IMR-90 (cell line): ENCODE data around the gene RIMS4. TPM values are rescaled to one million over a fixed set of nuclear protein-coding genes. Genes with fewer than 3 reads are reported as not detected.
A peak's percentile ranks its signal among the peaks of the same experiment; 100 is the strongest.

Experiments
- ATAC-seq: fragments of 200-7000 bp; cut with Tn5 transposase; 2 replicates; pipeline ENCODE4 v1.9.1; 2020; ENCODE audit warnings: low read depth, mild to moderate bottlenecking, moderate library complexity
- BruUV-seq: library from RNA; stranded (reverse); fragments of 400-500 nt; replicated peaks from 2 replicates; lab custom pipeline; 2021; lab: Mats Ljungman, UMichigan
- CTCF ChIA-PET: fragments of 300-600 bp; formaldehyde crosslinking; extraction: SDS; loops from one replicate; lab custom pipeline; 2021; ENCODE audit warnings: antibody characterized with exemption; lab: Yijun Ruan, JAX
- POLR2A ChIA-PET: fragments of 300-600 bp; sonication (Branson Sonifier 250); formaldehyde crosslinking; loops from one replicate; lab custom pipeline; 2022; ENCODE audit warnings: antibody characterized with exemption; ENCODE audit not compliant: unreplicated experiment; lab: Charles Lee
- DNase-seq: peaks from one replicate; pipeline ENCODE4 v3.0.0; 2013
- H2AFZ ChIP-seq: replicated peaks from 2 replicates; pipeline ENCODE3; 2013; ENCODE audit warnings: low read length, mild to moderate bottlenecking; ENCODE audit not compliant: poor library complexity
- H2AK5ac ChIP-seq: 2 replicates; pipeline ENCODE4 v1.6.1; 2013; ENCODE audit warnings: low read depth, low read length, inconsistent platforms
- H2AK9ac ChIP-seq: replicated peaks from 2 replicates; pipeline ENCODE3; 2013; ENCODE audit warnings: mild to moderate bottlenecking, low read depth, low read length, moderate library complexity; ENCODE audit not compliant: poor library complexity
- H2BK120ac ChIP-seq: 2 replicates; pipeline ENCODE4 v1.6.1; 2013; ENCODE audit warnings: low read depth, low read length, inconsistent platforms
- H2BK15ac ChIP-seq: 3 replicates; pipeline ENCODE4 v1.6.1; 2013; ENCODE audit warnings: low read depth, low read length, inconsistent platforms
- H2BK20ac ChIP-seq: 2 replicates; pipeline ENCODE4 v1.6.1; 2013; ENCODE audit warnings: low read depth, mild to moderate bottlenecking, inconsistent platforms, low read length, moderate library complexity
- H2BK5ac ChIP-seq: 2 replicates; pipeline ENCODE4 v1.6.1; 2013; ENCODE audit warnings: mild to moderate bottlenecking, low read depth, low read length, inconsistent platforms; ENCODE audit not compliant: poor library complexity, severe bottlenecking
- H3K14ac ChIP-seq: replicated peaks from 2 replicates; pipeline ENCODE4 v1.6.1; 2013; ENCODE audit warnings: low read depth, low read length, inconsistent platforms
- H3K18ac ChIP-seq: 2 replicates; pipeline ENCODE4 v1.6.1; 2013; ENCODE audit warnings: low read depth, low read length, control low read depth
- H3K23ac ChIP-seq: 2 replicates; pipeline ENCODE4 v1.6.1; 2013; ENCODE audit warnings: low read depth, low read length, inconsistent platforms
- H3K27ac ChIP-seq: 2 replicates; pipeline ENCODE4 v1.5.1; 2013; ENCODE audit warnings: mild to moderate bottlenecking, control low read depth, low read length; ENCODE audit not compliant: insufficient read depth
- H3K27me3 ChIP-seq: 2 replicates; pipeline ENCODE4 v1.6.1; 2013; ENCODE audit warnings: low read length; ENCODE audit not compliant: control insufficient read depth, insufficient read depth
- H3K36me3 ChIP-seq: 2 replicates; pipeline ENCODE4 v1.6.1; 2013; ENCODE audit warnings: low read length, mixed read lengths; ENCODE audit not compliant: control insufficient read depth, insufficient read depth
- H3K4ac ChIP-seq: 2 replicates; pipeline ENCODE4 v1.6.1; 2013; ENCODE audit warnings: low read depth, low read length, inconsistent platforms
- H3K4me1 ChIP-seq: 2 replicates; pipeline ENCODE4 v1.6.1; 2013; ENCODE audit warnings: low read length, mixed read lengths; ENCODE audit not compliant: control insufficient read depth, insufficient read depth
- H3K4me2 ChIP-seq: 2 replicates; pipeline ENCODE4 v1.6.1; 2013; ENCODE audit warnings: low read depth, mild to moderate bottlenecking, control low read depth, low read length, moderate library complexity
- H3K4me3 ChIP-seq: 2 replicates; pipeline ENCODE4 v1.5.1; 2013; ENCODE audit warnings: low read depth, mild to moderate bottlenecking, control low read depth, low read length, moderate library complexity; ENCODE audit not compliant: insufficient read depth
- H3K56ac ChIP-seq: 2 replicates; pipeline ENCODE4 v1.6.1; 2013; ENCODE audit warnings: low read length, inconsistent platforms; ENCODE audit not compliant: insufficient read depth; ENCODE audit errors: extremely low read depth
- H3K79me1 ChIP-seq, 2 experiments: 2 replicates each; pipeline ENCODE4 v1.6.1; 2013; ENCODE audit warnings: low read length in 2 of 2, inconsistent platforms in 1 of 2, low read depth in 1 of 2
- H3K9ac ChIP-seq: 2 replicates; pipeline ENCODE4 v1.6.1; 2013; ENCODE audit warnings: low read depth, low read length, control low read depth
- H3K9me1 ChIP-seq: 2 replicates; pipeline ENCODE4 v1.6.1; 2013; ENCODE audit warnings: low read length, inconsistent platforms; ENCODE audit not compliant: insufficient read depth
- H3K9me3 ChIP-seq: 2 replicates; pipeline ENCODE4 v1.6.1; 2013; ENCODE audit warnings: low read length; ENCODE audit not compliant: control insufficient read depth, insufficient read depth
- H4K20me1 ChIP-seq: 2 replicates; pipeline ENCODE4 v1.6.1; 2013; ENCODE audit warnings: low read length, inconsistent platforms; ENCODE audit not compliant: insufficient read depth
- H4K5ac ChIP-seq: 2 replicates; pipeline ENCODE4 v1.6.1; 2013; ENCODE audit warnings: mild to moderate bottlenecking, low read depth, low read length, control low read depth
- H4K8ac ChIP-seq, 2 experiments: 2 replicates each; pipeline ENCODE4 v1.6.1; 2013; ENCODE audit warnings: low read depth in 2 of 2, low read length in 2 of 2, control low read depth in 1 of 2, inconsistent platforms in 1 of 2
- H4K91ac ChIP-seq: 2 replicates; pipeline ENCODE4 v1.6.1; 2013; ENCODE audit warnings: low read depth, low read length, inconsistent platforms; ENCODE audit not compliant: insufficient read depth
- BHLHE40 ChIP-seq: fragments of 150-350 bp; IDR thresholded peaks from 2 replicates; pipeline ENCODE4 v1.6.1; 2016; ENCODE audit warnings: mild to moderate bottlenecking, low read depth, low read length
- CEBPB ChIP-seq: IDR thresholded peaks from 2 replicates; pipeline ENCODE4 v1.6.1; 2012; ENCODE audit warnings: low read depth, low read length, improper control_type of control experiment
- CHD1 ChIP-seq: IDR thresholded peaks from 2 replicates; pipeline ENCODE4 v1.6.1; 2012; ENCODE audit warnings: low read depth, low read length, improper control_type of control experiment
- CTCF ChIP-seq: conservative IDR thresholded peaks from 2 replicates; pipeline ENCODE4 v1.5.1; 2012; ENCODE audit warnings: mild to moderate bottlenecking, low read depth, low read length, improper control_type of control experiment
- ELK1 ChIP-seq: fragments of 150-350 bp; IDR thresholded peaks from 2 replicates; pipeline ENCODE4 v1.6.1; 2016; ENCODE audit warnings: low read depth, mild to moderate bottlenecking, low read length, moderate library complexity, borderline replicate concordance
- FOS ChIP-seq: fragments of 150-350 bp; IDR thresholded peaks from 2 replicates; pipeline ENCODE4 v1.6.1; 2016; ENCODE audit warnings: low read depth, low read length
- MAFK ChIP-seq: IDR thresholded peaks from 2 replicates; pipeline ENCODE4 v1.6.1; 2012; ENCODE audit warnings: low read depth, low read length, improper control_type of control experiment
- MAZ ChIP-seq: IDR thresholded peaks from 2 replicates; pipeline ENCODE4 v1.6.1; 2012; ENCODE audit warnings: low read depth, mild to moderate bottlenecking, low read length, improper control_type of control experiment, moderate library complexity, borderline replicate concordance
- MXI1 ChIP-seq: IDR thresholded peaks from 2 replicates; pipeline ENCODE4 v1.6.1; 2012; ENCODE audit warnings: low read depth, mild to moderate bottlenecking, low read length, moderate library complexity, borderline replicate concordance
- NFE2L2 ChIP-seq: fragments of 150-350 bp; IDR thresholded peaks from 2 replicates; pipeline ENCODE4 v1.6.1; 2016; ENCODE audit warnings: low read depth, mild to moderate bottlenecking, low read length
- POLR2A ChIP-seq: IDR thresholded peaks from 2 replicates; pipeline ENCODE4 v1.6.1; 2012; ENCODE audit warnings: mild to moderate bottlenecking, low read depth, low read length
- RAD21 ChIP-seq: IDR thresholded peaks from 2 replicates; pipeline ENCODE4 v1.6.1; 2012; ENCODE audit warnings: low read length, improper control_type of control experiment
- RCOR1 ChIP-seq: IDR thresholded peaks from 2 replicates; pipeline ENCODE4 v1.6.1; 2012; ENCODE audit warnings: mild to moderate bottlenecking, low read length, improper control_type of control experiment; ENCODE audit not compliant: insufficient replicate concordance
- RFX5 ChIP-seq: IDR thresholded peaks from 2 replicates; pipeline ENCODE4 v1.8.0; 2012; ENCODE audit warnings: low read depth, mild to moderate bottlenecking, low read length, moderate library complexity
- SMC3 ChIP-seq: fragments of 150-350 bp; IDR thresholded peaks from 2 replicates; pipeline ENCODE4 v1.6.1; 2016; ENCODE audit warnings: low read depth, mild to moderate bottlenecking, antibody characterized with exemption, low read length, moderate library complexity
- WGBS, 2 experiments: methylation state at CpG; one replicate each; pipeline versions ENCODE4 v1.1.5 to v1.1.7; 2013; ENCODE audit warnings: missing lambda C conversion rate in 2 of 2; ENCODE audit not compliant: insufficient read length in 1 of 2; ENCODE audit errors: extremely low coverage in 2 of 2; 5-methylcytosine and 5-hydroxymethylcytosine counted together
- dilution Hi-C: fragments of 300-500 bp; cut with HindIII; formaldehyde crosslinking; loops from one replicate; pipeline ENCODE4 v1.14.3; 2018; ENCODE audit warnings: low sequenced_read_pairs; ENCODE audit not compliant: unreplicated experiment
- in situ Hi-C: fragments of 300-500 bp; cut with MboI; formaldehyde crosslinking; loops from 3 replicates; pipeline ENCODE4 v1.14.3; 2019; ENCODE audit warnings: low sequenced_read_pairs, inconsistent platforms, mixed read lengths
- intact Hi-C: fragments of 100-400 bp; cut with micrococcal nuclease; formaldehyde crosslinking; loops from 2 replicates; pipeline ENCODE4 v1.10.0; 2022
- polyA plus RNA-seq, 3 experiments: library from polyadenylated mRNA; depleted of rRNA; stranded (reverse); fragments of >200 nt; gene quantifications; 2 replicates each; pipeline ENCODE4 v1.2.3, GENCODE V29; 2012; ENCODE audit warnings: low replicate concordance in 1 of 3
- total RNA-seq: library from RNA; depleted of rRNA; stranded (reverse); fragments of >200 nt; gene quantifications from 2 replicates; pipeline ENCODE4 v1.2.3, GENCODE V29; 2012
- TF ChIP-seq, protein P1 (sequence below): fragments of 150-350 bp; IDR thresholded peaks from 2 replicates; pipeline ENCODE4 v1.6.1; 2017; ENCODE audit warnings: mild to moderate bottlenecking, antibody characterized with exemption, low read length, low read depth

RIMS4 gene
- total and polyA plus RNA-seq, 2 of the 4 experiments (the other 2 are of a cell fraction): not detected

DNA sequence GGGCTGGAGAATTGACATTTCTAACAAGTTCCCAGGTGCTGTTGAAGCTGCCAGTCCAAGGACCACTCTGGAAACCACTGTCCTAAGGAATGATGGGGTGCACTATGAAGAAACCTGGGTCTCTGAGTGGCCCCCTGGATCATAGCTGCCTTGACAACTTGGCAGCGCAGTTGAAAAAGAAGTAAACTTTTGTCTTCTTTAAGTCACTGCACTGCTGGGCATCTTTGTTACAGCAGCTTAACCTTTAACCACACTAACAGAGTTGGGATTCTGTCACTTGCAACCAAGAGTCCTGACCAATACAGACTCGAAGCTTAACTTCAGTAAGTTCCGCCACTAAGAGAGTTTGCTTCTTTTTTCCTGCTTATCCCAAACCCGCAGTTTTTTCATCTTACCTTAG is 73.2 kb downstream of the RIMS4 start:
- in situ Hi-C loops (no loop called here), dilution Hi-C loops (no loop called here), intact Hi-C loops (no loop called here)
- BruUV-seq: no TSS peak
- Histone ChIP-seq H3K27ac (no peak overlapping the region), H3K9me1 (no peaks in the 10 kb centered on the region; the same call in 1 of the 2 replicates), H2AK5ac (no peak overlapping the region), H3K14ac (no peak overlapping the region), H4K5ac (0 out of 2 replicates have a peak overlapping the region, but pooled peaks have one; percentile 42), H3K9ac (no peak overlapping the region), H3K4me2 (no peak overlapping the region), H3K4ac (no peak overlapping the region), H2AK9ac (no peak overlapping the region), H2BK5ac (no peak overlapping the region), H3K79me1 (no peaks in the 10 kb centered on the region), H3K36me3 (no peaks in the 10 kb centered on the region), H2BK15ac (no peak overlapping the region), H3K18ac (no peak overlapping the region), H3K56ac (no peak overlapping the region), H3K4me3 (no peak overlapping the region), H2BK120ac (no peak overlapping the region), H4K20me1 (no peaks in the 10 kb centered on the region), H2BK20ac (no peak overlapping the region), H3K9me3 (no peaks in the 10 kb centered on the region), H4K8ac (peak overlapping the region; percentile 20 to 55; a peak in 2 of 4 replicates), H2AFZ (peak overlapping the region; percentile 76), H3K27me3 (peaks cover 18% of the 10 kb centered on the region), H3K23ac (no peak overlapping the region), H3K4me1 (peaks cover 6% of the 10 kb centered on the region; the same call in 1 of the 2 replicates), H4K91ac (no peak overlapping the region)
- no peak for DNase-seq
- ChIA-PET CTCF (no interaction called here), POLR2A (no interaction called here)
- ATAC-seq: no peak
- no CpG with 5 or more reads among the region's 4 CpGs for WGBS, 2 experiments
- no peak for TF ChIP-seq BHLHE40
- no peak for TF ChIP-seq MAFK
- TF ChIP-seq ELK1: no peak
- no peak for TF ChIP-seq NFE2L2
- TF ChIP-seq POLR2A: no peak
- no peak for TF ChIP-seq RFX5
- no peak for TF ChIP-seq RAD21
- no peak for TF ChIP-seq MXI1
- no peak for TF ChIP-seq SMC3
- no peak for TF ChIP-seq MAZ
- TF ChIP-seq CEBPB: no peak
- TF ChIP-seq, protein P1, sequence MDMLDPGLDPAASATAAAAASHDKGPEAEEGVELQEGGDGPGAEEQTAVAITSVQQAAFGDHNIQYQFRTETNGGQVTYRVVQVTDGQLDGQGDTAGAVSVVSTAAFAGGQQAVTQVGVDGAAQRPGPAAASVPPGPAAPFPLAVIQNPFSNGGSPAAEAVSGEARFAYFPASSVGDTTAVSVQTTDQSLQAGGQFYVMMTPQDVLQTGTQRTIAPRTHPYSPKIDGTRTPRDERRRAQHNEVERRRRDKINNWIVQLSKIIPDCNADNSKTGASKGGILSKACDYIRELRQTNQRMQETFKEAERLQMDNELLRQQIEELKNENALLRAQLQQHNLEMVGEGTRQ: no peak
- TF ChIP-seq CTCF: no peak
- no peak for TF ChIP-seq FOS
- no peak for TF ChIP-seq RCOR1
- no peak for TF ChIP-seq CHD1
